Type B pancreatic cell (in vitro differentiated cells): Measurements from ENCODE around the gene SYNGR1. TPM values are rescaled to one million over a fixed set of nuclear protein-coding genes. Genes with fewer than 3 reads are reported as not detected.

Experiments used
- DNase-seq: peaks from one replicate; pipeline ENCODE4 v3.0.0; 2021; ENCODE audit warnings: mixed read lengths; ENCODE audit not compliant: unreplicated experiment; ENCODE audit errors: extremely low spot score
- H3K27ac Mint-ChIP-seq: 2 replicates; pipeline ENCODE4 v1.8.0; 2021; ENCODE audit warnings: mild to moderate bottlenecking, mixed read lengths
- H3K27me3 Mint-ChIP-seq: 2 replicates; pipeline ENCODE4 v1.8.0; 2021; ENCODE audit warnings: mixed read lengths
- H3K36me3 Mint-ChIP-seq: 2 replicates; pipeline ENCODE4 v1.8.0; 2021; ENCODE audit warnings: mixed read lengths
- H3K4me1 Mint-ChIP-seq: one replicate; pipeline ENCODE4 v1.8.0; 2021; ENCODE audit warnings: mixed read lengths; ENCODE audit not compliant: unreplicated experiment
- H3K4me3 Mint-ChIP-seq: 2 replicates; pipeline ENCODE4 v1.8.0; 2021; ENCODE audit warnings: mild to moderate bottlenecking, mixed read lengths
- H3K9me3 Mint-ChIP-seq: 2 replicates; pipeline ENCODE4 v1.8.0; 2021; ENCODE audit warnings: mixed read lengths
- total RNA-seq: library from RNA; stranded (reverse); gene quantifications from 2 replicates; pipeline ENCODE4 v1.2.1, GENCODE V29; 2021; ENCODE audit warnings: low replicate concordance
- TF ChIP-seq, protein P1 (sequence below): fragments of 200-600 bp; sonication (generic); conservative IDR thresholded peaks from 2 replicates; pipeline ENCODE4 v1.5.0; 2021; ENCODE audit warnings: antibody characterized with exemption, mild to moderate bottlenecking

The SYNGR1 gene
- total RNA-seq, 1 donor from 2014 or later, result 41.4 TPM

DNA sequence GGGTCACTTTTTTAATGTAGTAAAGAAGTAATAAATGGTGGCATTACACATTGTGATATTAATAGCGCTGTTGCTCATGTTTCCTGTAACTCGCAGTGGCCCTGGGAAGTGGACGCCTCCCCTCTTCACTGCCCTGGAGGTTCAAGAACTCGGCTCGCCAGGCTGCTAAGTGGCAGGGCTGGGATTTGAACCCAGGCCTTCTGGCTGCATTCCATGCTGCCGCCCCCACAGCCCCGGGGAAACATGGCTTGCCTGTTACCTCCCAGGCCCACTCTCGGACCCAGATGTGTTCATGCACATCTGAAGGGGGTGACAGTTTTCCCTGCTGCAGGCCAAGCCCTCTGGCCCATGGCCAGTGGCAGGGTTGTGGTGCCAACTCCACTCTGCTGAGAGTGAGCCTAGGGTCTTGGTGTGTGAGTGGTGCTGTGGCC is 82.0 kb downstream of the SYNGR1 start:
- Mint-ChIP-seq H3K9me3 (no peaks in the 10 kb centered on the region), H3K4me3 (no peak overlapping the region), H3K36me3 (no peaks in the 10 kb centered on the region), H3K27me3 (no peaks in the 10 kb centered on the region), H3K4me1 (peaks cover 15% of the 10 kb centered on the region), H3K27ac (no peak overlapping the region)
- no peak for DNase-seq
- TF ChIP-seq, protein P1, sequence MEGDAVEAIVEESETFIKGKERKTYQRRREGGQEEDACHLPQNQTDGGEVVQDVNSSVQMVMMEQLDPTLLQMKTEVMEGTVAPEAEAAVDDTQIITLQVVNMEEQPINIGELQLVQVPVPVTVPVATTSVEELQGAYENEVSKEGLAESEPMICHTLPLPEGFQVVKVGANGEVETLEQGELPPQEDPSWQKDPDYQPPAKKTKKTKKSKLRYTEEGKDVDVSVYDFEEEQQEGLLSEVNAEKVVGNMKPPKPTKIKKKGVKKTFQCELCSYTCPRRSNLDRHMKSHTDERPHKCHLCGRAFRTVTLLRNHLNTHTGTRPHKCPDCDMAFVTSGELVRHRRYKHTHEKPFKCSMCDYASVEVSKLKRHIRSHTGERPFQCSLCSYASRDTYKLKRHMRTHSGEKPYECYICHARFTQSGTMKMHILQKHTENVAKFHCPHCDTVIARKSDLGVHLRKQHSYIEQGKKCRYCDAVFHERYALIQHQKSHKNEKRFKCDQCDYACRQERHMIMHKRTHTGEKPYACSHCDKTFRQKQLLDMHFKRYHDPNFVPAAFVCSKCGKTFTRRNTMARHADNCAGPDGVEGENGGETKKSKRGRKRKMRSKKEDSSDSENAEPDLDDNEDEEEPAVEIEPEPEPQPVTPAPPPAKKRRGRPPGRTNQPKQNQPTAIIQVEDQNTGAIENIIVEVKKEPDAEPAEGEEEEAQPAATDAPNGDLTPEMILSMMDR, result no peak

DNA sequence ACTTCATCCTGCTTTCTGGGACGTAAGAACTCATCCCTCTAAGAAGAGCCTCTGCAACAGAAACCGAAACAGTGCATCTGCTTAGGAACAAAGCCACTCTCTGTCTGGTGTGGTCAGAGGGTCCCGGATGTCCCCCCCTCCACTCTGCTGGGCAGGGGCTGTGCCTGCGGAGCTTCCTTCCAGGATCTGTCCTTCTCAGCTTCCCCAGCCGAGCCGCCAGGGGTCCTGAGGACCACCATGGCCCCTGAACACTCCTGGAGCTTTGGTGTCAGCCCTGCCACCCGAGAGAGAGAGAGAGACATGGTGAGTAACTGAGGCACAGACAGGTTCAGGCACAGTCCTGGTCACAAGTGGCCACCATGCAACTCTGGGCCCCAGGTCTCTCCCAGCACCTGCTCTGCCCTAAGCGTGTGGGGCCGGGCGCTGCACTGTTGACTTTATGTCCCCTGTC is 82.6 kb downstream of the SYNGR1 start:
- Mint-ChIP-seq H3K9me3 (no peaks in the 10 kb centered on the region), H3K4me3 (no peak overlapping the region), H3K27me3 (no peaks in the 10 kb centered on the region), H3K4me1 (peaks cover 18% of the 10 kb centered on the region), H3K36me3 (no peaks in the 10 kb centered on the region), H3K27ac (no peak overlapping the region)
- no peak for DNase-seq
- TF ChIP-seq, protein P1, result no peak

DNA sequence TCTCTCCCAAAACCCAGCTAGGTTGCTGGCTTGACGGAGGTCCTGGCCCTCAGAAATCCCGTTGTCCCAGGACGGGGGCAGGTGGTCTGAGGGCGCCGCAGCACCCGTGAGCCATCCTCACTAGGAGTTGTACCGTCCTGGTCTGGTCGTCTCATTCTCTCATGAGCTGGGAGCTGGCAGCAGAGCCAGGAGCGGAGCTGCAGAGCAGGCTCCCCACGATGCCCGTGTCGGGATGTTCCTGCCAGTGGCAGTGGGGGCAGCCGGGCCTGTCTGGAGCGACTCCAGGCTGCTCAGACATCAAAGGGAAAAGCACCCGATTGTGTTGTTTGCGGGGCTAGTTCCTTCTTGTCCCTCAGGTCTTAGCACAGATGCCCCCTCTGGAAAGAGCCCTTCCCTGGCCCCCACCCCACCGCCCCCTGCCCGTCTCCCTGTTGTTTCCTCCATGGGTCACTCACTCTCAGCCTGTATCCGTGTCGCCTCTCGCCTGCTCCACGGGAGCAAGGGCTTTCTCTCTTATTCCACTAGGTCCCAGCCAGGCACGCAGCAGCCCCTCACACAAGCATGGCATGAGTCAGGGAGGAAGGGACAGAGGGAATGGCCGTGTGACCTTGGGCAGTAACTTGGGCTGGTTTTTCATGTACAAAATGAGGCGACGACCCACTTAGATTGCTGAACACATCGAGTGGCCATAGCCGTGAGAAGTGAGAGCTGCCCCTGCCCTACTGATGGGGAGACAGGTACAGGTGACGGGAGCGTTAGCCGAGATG is 83.9 kb downstream of the SYNGR1 start:
- Mint-ChIP-seq H3K9me3 (no peaks in the 10 kb centered on the region), H3K4me3 (no peak overlapping the region), H3K27ac (no peak overlapping the region), H3K4me1 (peaks cover 9% of the 10 kb centered on the region), H3K27me3 (no peaks in the 10 kb centered on the region), H3K36me3 (no peaks in the 10 kb centered on the region)
- no peak for DNase-seq
- TF ChIP-seq, protein P1, result no peak

DNA sequence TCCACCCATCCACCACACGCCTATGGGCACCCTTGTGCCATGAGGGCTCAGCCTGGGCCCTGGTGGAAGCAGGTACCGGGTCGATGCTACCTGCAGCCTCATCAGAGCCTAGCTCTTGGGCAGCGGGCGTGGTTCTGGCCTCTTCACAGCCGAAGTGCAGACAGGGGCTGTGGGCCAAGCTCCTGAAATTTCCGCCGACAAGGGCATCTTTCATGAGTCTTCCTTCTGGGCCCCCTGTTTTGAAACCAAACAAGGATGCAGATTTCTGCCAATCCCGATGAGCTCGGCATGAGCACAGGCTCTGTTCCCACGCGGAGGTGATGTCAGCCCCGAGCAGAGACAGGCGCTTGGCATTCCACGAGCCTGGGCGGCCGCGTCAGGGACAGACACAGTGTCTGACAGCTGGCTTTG is 84.5 kb downstream of the SYNGR1 start:
- H3K4me1 Mint-ChIP-seq, result peaks cover 10% of the 10 kb centered on the region
- H3K27me3 Mint-ChIP-seq, result no peaks in the 10 kb centered on the region
- TF ChIP-seq, protein P1, result no peak
- no peaks in the 10 kb centered on the region for H3K36me3 Mint-ChIP-seq
- DNase-seq, result no peak
- no peaks in the 10 kb centered on the region for H3K9me3 Mint-ChIP-seq
- no peak overlapping the region for H3K27ac Mint-ChIP-seq
- no peak overlapping the region for H3K4me3 Mint-ChIP-seq

DNA sequence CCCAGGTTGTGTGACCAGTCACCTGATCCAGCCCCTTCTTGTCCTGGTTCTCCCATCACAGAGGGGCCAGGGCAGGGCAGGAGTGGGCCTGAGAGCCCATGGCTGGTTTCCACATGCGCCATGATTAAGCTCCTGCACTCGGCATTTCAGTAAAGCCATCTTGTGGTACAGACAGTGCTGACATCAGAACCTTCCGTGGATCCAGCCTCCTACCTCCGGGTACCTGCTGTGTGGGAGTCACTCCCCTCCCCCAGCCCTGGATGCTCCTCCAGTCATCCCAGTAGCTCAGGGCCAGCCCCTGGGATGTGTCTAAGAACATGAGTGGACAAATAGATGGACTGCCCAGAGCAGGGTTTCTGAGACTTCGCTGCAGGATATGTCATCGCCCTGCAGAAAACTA is 84.9 kb downstream of the SYNGR1 start:
- no peak for DNase-seq
- Mint-ChIP-seq H3K27ac (no peak overlapping the region), H3K36me3 (no peaks in the 10 kb centered on the region), H3K4me1 (peaks cover 11% of the 10 kb centered on the region), H3K9me3 (no peaks in the 10 kb centered on the region), H3K4me3 (no peak overlapping the region), H3K27me3 (no peaks in the 10 kb centered on the region)
- TF ChIP-seq, protein P1, result no peak

Other genes with a start within 250 kb of the SYNGR1 start
- 4.8 and 5.0 TPM in 2 replicates for gene CBX7, start 197.3 kb upstream of the SYNGR1 start, total RNA-seq
- 2.9 and 5.1 TPM in 2 replicates for gene PDGFB, start 105.0 kb upstream of the SYNGR1 start, total RNA-seq
- gene RPL3, start 30.4 kb upstream of the SYNGR1 start, total RNA-seq, result 2,337 and 2,431 TPM in 2 replicates
- gene TAB1, start 49.8 kb downstream of the SYNGR1 start, total RNA-seq, result 26.0 and 31.0 TPM in 2 replicates
- gene MGAT3, start 107.0 kb downstream of the SYNGR1 start, total RNA-seq, result 47.0 and 115 TPM in 2 replicates
- gene MIEF1, start 152.3 kb downstream of the SYNGR1 start, total RNA-seq, result 35.0 and 35.5 TPM in 2 replicates
- gene ATF4, start 170.6 kb downstream of the SYNGR1 start, total RNA-seq, result 315 and 398 TPM in 2 replicates
- 52.3 and 59.1 TPM in 2 replicates for gene RPS19BP1, start 182.8 kb downstream of the SYNGR1 start, total RNA-seq
- 0.60 and 1.1 TPM in 2 replicates for gene CACNA1I, start 220.8 kb downstream of the SYNGR1 start, total RNA-seq